ENCODE results near the gene KSR2.
"Not testable (repeated sequence)": the region's sequence is repeated elsewhere in the genome, so short reads cannot be mapped to it uniquely, and the experiment has no call there.

DNA sequence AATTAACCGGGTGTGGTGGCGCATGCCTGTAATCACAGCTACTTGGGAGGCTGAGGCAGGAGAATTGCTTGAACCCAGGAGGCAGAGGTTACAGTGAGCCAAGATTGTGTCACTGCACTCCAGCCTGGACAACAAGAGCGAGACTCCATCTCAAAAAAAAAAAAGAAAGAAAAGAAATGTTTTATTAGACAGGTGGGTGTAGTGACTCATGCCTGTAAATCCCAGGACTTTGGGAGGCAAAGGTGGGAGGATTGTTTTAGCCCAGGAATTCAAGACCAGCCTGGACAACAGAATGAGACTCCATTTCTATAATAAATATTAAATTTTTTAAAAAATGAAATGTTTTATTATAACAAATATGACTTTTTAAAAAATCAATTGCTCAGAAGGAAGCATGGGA, 77.5 kb downstream of the KSR2 start:
- not testable (repeated sequence) for TF ChIP-seq ZBTB8A (tag by site-specific recombination; IDR thresholded peaks at IDR 0.05); BCL11A (tag by site-specific recombination; IDR thresholded peaks at IDR 0.05; ENCODE audit: low read depth); MEIS1 (CRISPR knock-in tag; IDR thresholded peaks at IDR 0.05; ENCODE audit: borderline replicate concordance); ZFP37 (tag by site-specific recombination; IDR thresholded peaks at IDR 0.05); ZNF660 (tag by site-specific recombination; IDR thresholded peaks at IDR 0.05)
- TF ChIP-seq, protein P1, sequence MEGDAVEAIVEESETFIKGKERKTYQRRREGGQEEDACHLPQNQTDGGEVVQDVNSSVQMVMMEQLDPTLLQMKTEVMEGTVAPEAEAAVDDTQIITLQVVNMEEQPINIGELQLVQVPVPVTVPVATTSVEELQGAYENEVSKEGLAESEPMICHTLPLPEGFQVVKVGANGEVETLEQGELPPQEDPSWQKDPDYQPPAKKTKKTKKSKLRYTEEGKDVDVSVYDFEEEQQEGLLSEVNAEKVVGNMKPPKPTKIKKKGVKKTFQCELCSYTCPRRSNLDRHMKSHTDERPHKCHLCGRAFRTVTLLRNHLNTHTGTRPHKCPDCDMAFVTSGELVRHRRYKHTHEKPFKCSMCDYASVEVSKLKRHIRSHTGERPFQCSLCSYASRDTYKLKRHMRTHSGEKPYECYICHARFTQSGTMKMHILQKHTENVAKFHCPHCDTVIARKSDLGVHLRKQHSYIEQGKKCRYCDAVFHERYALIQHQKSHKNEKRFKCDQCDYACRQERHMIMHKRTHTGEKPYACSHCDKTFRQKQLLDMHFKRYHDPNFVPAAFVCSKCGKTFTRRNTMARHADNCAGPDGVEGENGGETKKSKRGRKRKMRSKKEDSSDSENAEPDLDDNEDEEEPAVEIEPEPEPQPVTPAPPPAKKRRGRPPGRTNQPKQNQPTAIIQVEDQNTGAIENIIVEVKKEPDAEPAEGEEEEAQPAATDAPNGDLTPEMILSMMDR (tag by site-specific recombination; IDR thresholded peaks at IDR 0.05): not testable (repeated sequence)

All from HEK293 (cell line).